Activated CD8-positive, alpha-beta memory T cell treated with anti-CD3 and anti-CD28 coated beads, Interleukin-2, amount 10 ng/mL, durations not matched to agents 7 days and 5 days (primary cell): ENCODE results near the gene RPL10. TPM values are rescaled to one million over a fixed set of nuclear protein-coding genes. Genes with fewer than 3 reads are reported as not detected.
A peak's percentile ranks its signal among the peaks of the same experiment; 100 is the strongest.
"Not testable (repeated sequence)": the region's sequence is repeated elsewhere in the genome, so short reads cannot be mapped to it uniquely, and the experiment has no call there.

Experiments used
- ATAC-seq: fragments of 150-1000 bp; cut with Tn5 transposase; one replicate; pipeline ENCODE4 v1.10.0; 2021; ENCODE audit warnings: moderate library complexity
- CTCF ChIA-PET: fragments of 350-600 bp; sonication (Branson Sonifier 250); formaldehyde crosslinking; loops from one replicate; lab custom pipeline; 2021; ENCODE audit warnings: antibody characterized with exemption; lab: Charles Lee
- DNase-seq: peaks from one replicate; pipeline ENCODE4 v3.0.0-alpha.2; 2020
- H3K27ac Mint-ChIP-seq: one replicate; pipeline ENCODE4 v1.8.0; 2021; ENCODE audit warnings: mild to moderate bottlenecking, mixed read lengths
- H3K27me3 Mint-ChIP-seq: one replicate; pipeline ENCODE4 v1.8.0; 2021; ENCODE audit warnings: mixed read lengths
- H3K36me3 Mint-ChIP-seq: one replicate; pipeline ENCODE4 v1.8.0; 2021; ENCODE audit warnings: mild to moderate bottlenecking, mixed read lengths
- H3K4me1 Mint-ChIP-seq: one replicate; pipeline ENCODE4 v1.8.0; 2021; ENCODE audit warnings: mixed read lengths
- H3K4me3 Mint-ChIP-seq: one replicate; pipeline ENCODE4 v1.8.0; 2021; ENCODE audit warnings: mild to moderate bottlenecking, moderate library complexity, mixed read lengths
- H3K9me3 Mint-ChIP-seq: one replicate; pipeline ENCODE4 v1.8.0; 2022; ENCODE audit warnings: low read depth, mixed read lengths
- total RNA-seq, 2 experiments: library from RNA; stranded (reverse); gene quantifications; one replicate each; pipeline ENCODE4 v1.2.3, GENCODE V29; 2021

The RPL10 gene
- total RNA-seq, 2 experiments from 2014 or later: 2,013 to 2,356 TPM

DNA sequence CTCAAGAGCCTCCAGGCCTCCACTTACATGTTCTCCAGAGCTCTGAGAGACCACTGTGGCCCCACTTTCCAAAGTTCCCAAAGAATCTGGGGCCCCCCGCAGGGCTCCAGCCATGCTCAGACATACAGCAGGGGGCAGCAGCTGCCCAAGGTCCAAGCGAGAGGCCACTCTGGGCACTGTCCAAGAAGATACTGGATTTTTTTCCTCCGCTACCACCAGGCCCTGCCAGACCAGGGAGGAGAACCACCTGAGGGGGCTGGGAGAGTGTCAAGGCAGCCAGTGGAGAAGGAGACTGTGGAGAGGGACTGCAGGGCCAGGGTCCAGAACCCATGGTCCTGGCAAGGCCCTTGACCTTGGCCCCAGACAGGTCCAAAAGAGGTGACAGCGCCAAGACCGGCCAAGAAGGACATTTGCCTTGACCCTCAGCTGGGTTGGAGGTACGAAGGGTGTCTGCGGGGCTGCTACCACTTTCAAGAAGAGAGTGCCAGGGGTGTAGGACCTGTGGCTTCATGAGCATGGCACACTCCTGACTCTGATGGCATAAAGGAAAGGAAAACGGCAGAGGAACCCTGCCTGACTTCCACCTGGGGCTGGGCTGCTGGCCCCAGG lies 13.8 kb upstream of the RPL10 start:
- H3K4me3 Mint-ChIP-seq: no peak overlapping the region
- DNase-seq (no peak), ATAC-seq (no peak)
- no peak overlapping the region for H3K27ac Mint-ChIP-seq
- H3K27me3 Mint-ChIP-seq: no peaks in the 10 kb centered on the region
- peaks cover 11% of the 10 kb centered on the region for H3K4me1 Mint-ChIP-seq
- H3K36me3 Mint-ChIP-seq: peaks cover 9% of the 10 kb centered on the region
- CTCF ChIA-PET: interaction anchor here (1.3 kb wide), 1 partner anchor 10 kb away, joined by 4 read pairs; the partner anchor contains the start of gene FLNA
- H3K9me3 Mint-ChIP-seq: no peaks in the 10 kb centered on the region

- H3K36me3 Mint-ChIP-seq, H3K4me3 Mint-ChIP-seq, H3K9me3 Mint-ChIP-seq, H3K27me3 Mint-ChIP-seq, CTCF ChIA-PET, H3K27ac Mint-ChIP-seq, DNase-seq, H3K4me1 Mint-ChIP-seq: not testable (repeated sequence)
- peak; percentile 35 for ATAC-seq
Measured at GRCh38 chrX:154388094-154388493, 10.1 kb upstream of the RPL10 start.

DNA sequence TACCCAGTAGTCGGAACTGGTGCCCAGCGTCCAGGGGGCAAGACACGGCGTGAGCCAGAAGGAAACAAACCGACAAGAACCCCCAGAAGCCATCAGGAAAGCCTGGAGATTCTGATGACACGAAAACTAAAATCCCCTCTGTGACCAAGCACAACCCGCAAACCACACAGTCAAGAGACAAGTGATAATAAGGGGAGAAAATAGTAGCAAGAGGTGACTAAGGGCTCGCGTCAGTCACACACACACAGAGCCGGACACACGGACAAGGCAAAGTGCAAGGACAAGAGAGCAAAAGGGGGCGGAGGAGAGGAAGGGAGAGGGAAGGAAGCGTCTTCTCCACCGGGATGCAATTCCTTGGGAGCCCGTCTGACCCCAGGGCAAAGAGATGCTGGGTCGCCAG lies 9.5 kb upstream of the RPL10 start:
- H3K4me3 Mint-ChIP-seq, H3K4me1 Mint-ChIP-seq, H3K9me3 Mint-ChIP-seq, H3K36me3 Mint-ChIP-seq, H3K27ac Mint-ChIP-seq, H3K27me3 Mint-ChIP-seq, CTCF ChIA-PET, DNase-seq: not testable (repeated sequence)
- ATAC-seq: peak; percentile 3

GRCh38 chrX:154389812-154390747 lies 8.1 kb upstream of the RPL10 start:
- H3K4me1 Mint-ChIP-seq, H3K36me3 Mint-ChIP-seq, H3K4me3 Mint-ChIP-seq, H3K27me3 Mint-ChIP-seq, H3K27ac Mint-ChIP-seq, H3K9me3 Mint-ChIP-seq, CTCF ChIA-PET: not testable (repeated sequence)
- peak; percentile 80 for ATAC-seq
- DNase-seq: peak; percentile 41

DNA sequence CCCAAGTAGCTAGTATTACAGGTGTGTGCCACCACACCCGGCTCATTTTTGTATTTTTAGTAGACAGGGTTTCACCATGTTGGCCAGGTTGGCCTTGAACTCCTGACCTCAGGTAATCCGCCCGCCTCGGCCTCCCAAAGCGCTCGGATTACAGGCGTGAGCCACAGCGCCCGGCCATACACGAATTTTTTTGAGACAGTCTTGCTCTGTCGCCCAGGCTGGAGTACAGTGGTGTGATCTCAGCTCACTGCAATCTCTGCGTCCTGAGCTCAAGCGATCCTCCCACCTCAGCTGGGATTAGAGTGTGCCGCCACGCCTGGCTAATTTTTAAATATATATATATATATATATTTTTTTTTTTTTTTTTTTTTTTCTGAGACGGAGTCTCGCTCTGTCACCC lies 1.8 kb upstream of the RPL10 start:
- H3K9me3 Mint-ChIP-seq, H3K4me3 Mint-ChIP-seq, DNase-seq, ATAC-seq, H3K27ac Mint-ChIP-seq, H3K27me3 Mint-ChIP-seq: not testable (repeated sequence)
- Mint-ChIP-seq H3K36me3 (peaks cover 32% of the 10 kb centered on the region), H3K4me1 (peaks cover 20% of the 10 kb centered on the region)
- CTCF ChIA-PET: interaction anchor here (0.8 kb wide), 1 partner anchor 23 kb away, joined by 3 read pairs; no protein-coding TSS in a partner anchor

GRCh38 chrX:154396973-154397887 lies 947 bp upstream of the RPL10 start:
- H3K27me3 Mint-ChIP-seq: no peaks in the 10 kb centered on the region
- peak overlapping the region; percentile 99 for H3K27ac Mint-ChIP-seq
- DNase-seq (peak; percentile 77), ATAC-seq (peak; percentile 58)
- H3K36me3 Mint-ChIP-seq: peaks cover 33% of the 10 kb centered on the region
- H3K4me1 Mint-ChIP-seq: peaks cover 20% of the 10 kb centered on the region
- peak overlapping the region; percentile 98 for H3K4me3 Mint-ChIP-seq
- CTCF ChIA-PET: interaction anchor here (0.8 to 3.5 kb wide), 4 partner anchors 13 to 23 kb away, joined by 3 to 15 read pairs (median 4); partner anchors contain the start of gene DNASE1L1
- no peaks in the 10 kb centered on the region for H3K9me3 Mint-ChIP-seq

DNA sequence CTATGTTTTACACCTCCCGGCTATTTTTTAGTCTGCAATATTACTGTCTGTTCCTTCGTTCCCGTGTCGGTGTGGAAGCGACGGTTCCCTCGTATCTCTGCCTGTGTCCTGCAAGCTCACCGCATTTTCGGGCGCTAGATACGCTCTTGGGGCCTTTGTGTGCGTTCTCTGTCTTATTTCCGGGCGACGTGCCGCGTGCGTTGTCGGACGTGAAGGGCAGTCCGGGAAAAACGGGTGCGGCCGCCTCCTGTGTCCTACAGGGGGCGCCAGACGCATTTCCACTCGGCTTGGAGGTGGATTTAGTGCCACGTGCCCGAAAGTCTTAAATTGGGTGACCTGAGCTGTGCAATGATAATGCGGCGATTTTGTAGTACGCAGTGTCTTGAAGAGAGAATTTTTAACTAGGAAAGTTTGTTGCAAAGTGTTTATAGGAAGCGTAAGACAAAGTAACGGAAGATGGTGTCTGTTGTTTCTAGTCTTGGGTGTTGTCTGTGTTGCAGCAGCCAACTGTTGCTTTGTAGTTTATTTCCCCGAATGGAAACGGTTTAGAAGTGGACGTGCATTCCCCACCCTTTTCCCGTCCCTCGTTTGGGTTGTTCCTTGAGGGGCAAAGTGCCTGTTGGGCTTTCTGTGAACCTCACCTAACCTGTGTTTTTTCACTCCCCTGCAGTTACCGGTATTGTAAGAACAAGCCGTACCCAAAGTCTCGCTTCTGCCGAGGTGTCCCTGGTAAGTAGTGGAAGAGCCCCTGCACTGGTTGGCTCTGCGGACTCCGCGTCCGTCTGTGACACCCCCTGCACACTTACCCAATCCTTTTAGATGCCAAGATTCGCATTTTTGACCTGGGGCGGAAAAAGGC lies 720 bp downstream of the RPL10 start:
- Mint-ChIP-seq H3K4me1 (peaks cover 20% of the 10 kb centered on the region), H3K27ac (peak overlapping the region; percentile 99), H3K27me3 (no peaks in the 10 kb centered on the region), H3K36me3 (peaks cover 33% of the 10 kb centered on the region), H3K4me3 (peak overlapping the region; percentile 98), H3K9me3 (no peaks in the 10 kb centered on the region)
- CTCF ChIA-PET: interaction anchor here (1.0 to 3.5 kb wide), 12 partner anchors 9 to 428 kb away, joined by 3 to 15 read pairs (median 4); partner anchors contain the start of genes ATP6AP1, DNASE1L1, FAM50A and IKBKG
- DNase-seq (peak; percentile 91), ATAC-seq (peak; percentile 21)

DNA sequence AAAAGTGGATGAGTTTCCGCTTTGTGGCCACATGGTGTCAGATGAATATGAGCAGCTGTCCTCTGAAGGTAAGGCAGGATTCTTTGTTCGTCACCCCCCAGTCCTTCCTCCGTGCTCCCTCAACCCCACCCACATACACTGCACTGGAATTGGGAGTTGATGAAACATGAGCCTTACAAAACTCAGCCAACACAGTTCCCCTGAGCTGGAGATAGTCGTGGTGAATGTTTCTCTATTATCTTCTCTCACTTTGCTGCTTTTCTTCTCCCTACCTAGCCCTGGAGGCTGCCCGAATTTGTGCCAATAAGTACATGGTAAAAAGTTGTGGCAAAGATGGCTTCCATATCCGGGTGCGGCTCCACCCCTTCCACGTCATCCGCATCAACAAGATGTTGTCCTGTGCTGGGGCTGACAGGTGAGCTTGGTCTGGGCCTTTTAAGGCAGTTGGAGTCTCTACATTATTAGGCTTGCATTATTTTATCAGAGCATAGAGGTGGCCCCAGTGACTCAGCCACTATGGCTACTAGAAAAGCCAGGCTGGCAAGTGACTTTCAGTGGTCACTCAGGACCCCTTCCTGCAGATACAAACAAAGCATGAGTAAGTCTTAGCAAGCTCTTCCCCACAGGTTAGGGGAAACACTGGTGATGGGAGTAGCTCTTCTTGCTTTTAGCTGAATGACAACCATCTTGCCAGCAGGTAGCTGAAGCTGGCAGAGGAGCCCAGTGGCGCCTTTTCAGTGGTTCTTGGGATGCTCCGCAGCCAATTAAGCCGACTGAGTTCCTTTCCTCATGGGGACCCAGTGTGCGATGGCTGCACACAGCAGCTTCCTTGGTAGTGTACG lies 1.6 kb downstream of the RPL10 start:
- peak; percentile 62 for DNase-seq
- peak overlapping the region; percentile 99 for H3K27ac Mint-ChIP-seq
- no peaks in the 10 kb centered on the region for H3K9me3 Mint-ChIP-seq
- H3K4me3 Mint-ChIP-seq: peak overlapping the region; percentile 98
- H3K27me3 Mint-ChIP-seq: no peaks in the 10 kb centered on the region
- no peak for ATAC-seq
- CTCF ChIA-PET: interaction anchor here (1.2 to 3.5 kb wide), 5 partner anchors 10 to 133 kb away, joined by 3 to 15 read pairs (median 7); partner anchors contain the start of genes ATP6AP1, DNASE1L1 and FAM50A
- H3K4me1 Mint-ChIP-seq: peaks cover 20% of the 10 kb centered on the region
- H3K36me3 Mint-ChIP-seq: peaks cover 33% of the 10 kb centered on the region

- CTCF ChIA-PET: interaction anchor here (1.7 to 3.5 kb wide), 3 partner anchors 9 to 132 kb away, joined by 7 to 15 read pairs (median 9); partner anchors contain the start of genes ATP6AP1 and DNASE1L1
- Mint-ChIP-seq H3K36me3 (peaks cover 33% of the 10 kb centered on the region), H3K27ac (peak overlapping the region; percentile 99)
Measured at GRCh38 chrX:154400369-154400817, 2.2 kb downstream of the RPL10 start.

GRCh38 chrX:154401045-154401799 lies 3.0 kb downstream of the RPL10 start:
- Mint-ChIP-seq H3K27ac (peak overlapping the region; percentile 67), H3K27me3 (no peaks in the 10 kb centered on the region), H3K4me3 (no peak overlapping the region), H3K4me1 (peaks cover 20% of the 10 kb centered on the region), H3K36me3 (peaks cover 33% of the 10 kb centered on the region), H3K9me3 (no peaks in the 10 kb centered on the region)
- ATAC-seq: no peak
- CTCF ChIA-PET: interaction anchor here (0.8 kb wide), 1 partner anchor 112 kb away, joined by 3 read pairs; no protein-coding TSS in a partner anchor
- no peak for DNase-seq

More at GRCh38 chrX:154400369-154400817, 2.2 kb downstream of the RPL10 start:
- not testable (repeated sequence) for DNase-seq, ATAC-seq, H3K9me3 Mint-ChIP-seq, H3K27me3 Mint-ChIP-seq
- peaks cover 20% of the 10 kb centered on the region for H3K4me1 Mint-ChIP-seq
- peak overlapping the region; percentile 98 for H3K4me3 Mint-ChIP-seq
